Testis (tissue), 2 donors: ENCODE results near the gene EXOSC1.

ENCODE experiments used
- CTCF ChIP-seq, 3 experiments: fragments of 450-650 bp in 2 of 3; fragments of 200-600 bp in 1 of 3; sonication (generic) in 1 of 3; IDR thresholded peaks; one replicate each; pipeline ENCODE4 v1.5.1; 2016 to 2019; ENCODE audit warnings: antibody characterized with exemption in 3 of 3, mild to moderate bottlenecking in 2 of 3, moderate library complexity in 1 of 3
- POLR2A ChIP-seq: fragments of 450-650 bp; IDR thresholded peaks from one replicate; pipeline ENCODE4 v1.6.1; 2017; ENCODE audit warnings: antibody characterized with exemption, mild to moderate bottlenecking, moderate library complexity

GRCh38 chr10:97482381-97482780 is 36.6 kb upstream of the EXOSC1 start:
- TF ChIP-seq CTCF (IDR thresholded peaks at IDR 0.05) (no peak), POLR2A (no peak)
